ENCODE results near the gene MYO9B. TPM values are rescaled to one million over a fixed set of nuclear protein-coding genes. Genes with fewer than 3 reads are reported as not detected.

Gene MYO9B
- polyA plus RNA-seq, 2 of the 4 experiments (the other 2 are of a cell fraction): 13.0 to 27.7 TPM

- Histone ChIP-seq H3K9me3 (no peaks in the 10 kb centered on the region), H3K4me3 (no peak overlapping the region), H3K27ac (no peak overlapping the region), H3K4me2 (no peak overlapping the region), H3K4me1 (no peaks in the 10 kb centered on the region)
- FAIRE-seq (no peak), DNase-seq (ENCODE audit: low read depth in 1 of 2, low spot score in 1 of 2) (peak in 1 of 2 experiments; percentile 19), ATAC-seq (no peak; a peak in 1 of 6 replicates)
- CTCF ChIA-PET: interaction anchor here (1.3 kb wide), 1 partner anchor 265 kb away, joined by 3 read pairs; no protein-coding TSS in a partner anchor
- 76% methylated on average over 8 of the region's 15 CpGs for WGBS (ENCODE audit: missing lambda C conversion rate)
- TF ChIP-seq SREBF2 (IDR thresholded peaks at IDR 0.05) (no peak), CBX2 (IDR thresholded peaks at IDR 0.05; ENCODE audit: borderline replicate concordance, low read depth) (no peak), ZSCAN20 (CRISPR knock-in tag; IDR thresholded peaks at IDR 0.05) (no peak), EP300 (IDR thresholded peaks at IDR 0.05) (no peak), JUNB (IDR thresholded peaks at IDR 0.05) (no peak), TP53 (CRISPR knock-in tag; IDR thresholded peaks at IDR 0.05) (no peak), NPAS2 (CRISPR knock-in tag; IDR thresholded peaks at IDR 0.05; ENCODE audit: borderline replicate concordance) (no peak), CHD2 (IDR thresholded peaks at IDR 0.05; ENCODE audit: low read length, partially characterized antibody) (no peak), PBX3 (IDR thresholded peaks at IDR 0.05) (no peak), MAX (IDR thresholded peaks at IDR 0.05) (no peak), NFE2L2 (conservative IDR thresholded peaks at IDR 0.05; ENCODE audit: low read length) (no peak), MAZ (IDR thresholded peaks at IDR 0.05; ENCODE audit: borderline replicate concordance, low read depth, low read length) (no peak), ATOH8 (CRISPR knock-in tag; IDR thresholded peaks at IDR 0.05; ENCODE audit: low read depth) (no peak), BCL3 (IDR thresholded peaks at IDR 0.05) (no peak), CEBPB (IDR thresholded peaks at IDR 0.05) (no peak), HES2 (IDR thresholded peaks at IDR 0.05) (no peak)
- POLR2A ChIA-PET: no interaction called here
Observed at GRCh38 chr19:17035842-17036424, 39.6 kb upstream of the MYO9B start.

GRCh38 chr19:17036640-17037039 lies 38.9 kb upstream of the MYO9B start:
- CTCF ChIA-PET: no interaction called here
- H3K4me3 ChIP-seq: no peak overlapping the region

More at GRCh38 chr19:17036640-17037039, 38.9 kb upstream of the MYO9B start:
- POLR2A ChIA-PET: no interaction called here
- 50% methylated on average over 2 of the region's 4 CpGs for WGBS (ENCODE audit: missing lambda C conversion rate)
- TF ChIP-seq FOSB (CRISPR knock-in tag; IDR thresholded peaks at IDR 0.05) (no peak), REST (IDR thresholded peaks at IDR 0.05) (no peak), MYC (IDR thresholded peaks at IDR 0.05; ENCODE audit: borderline replicate concordance, low read length) (no peak), EHF (CRISPR knock-in tag; IDR thresholded peaks at IDR 0.05) (no peak), HOXA7 (CRISPR knock-in tag; IDR thresholded peaks at IDR 0.05) (no peak), RAD21 (conservative IDR thresholded peaks at IDR 0.05 in 1 of 2, IDR thresholded peaks at IDR 0.05 in 1 of 2) (no peak), JUN (IDR thresholded peaks at IDR 0.05) (no peak), POLR2AphosphoS2 (conservative IDR thresholded peaks at IDR 0.05; ENCODE audit: low read length) (no peak), ZNF302 (CRISPR knock-in tag; IDR thresholded peaks at IDR 0.05) (no peak), JUNB (IDR thresholded peaks at IDR 0.05) (no peak), HMGXB4 (CRISPR knock-in tag; IDR thresholded peaks at IDR 0.05; ENCODE audit: borderline replicate concordance) (no peak), EP300 (IDR thresholded peaks at IDR 0.05) (no peak), ZC3H11A (IDR thresholded peaks at IDR 0.05) (no peak)
- H3K4me1 ChIP-seq: no peaks in the 10 kb centered on the region
- FAIRE-seq (no peak), DNase-seq (ENCODE audit: low read depth in 1 of 2, low spot score in 1 of 2) (no peak), ATAC-seq (no peak)
- no peaks in the 10 kb centered on the region for H3K9me3 ChIP-seq
- H3K4me2 ChIP-seq: no peak overlapping the region
- H3K27ac ChIP-seq: no peak overlapping the region

Data from A549 (cell line).